SIG-M5 (cell line): ENCODE measurements around the gene SYTL1.

Experiments
- DNase-seq: peaks from one replicate; lab custom pipeline; 2025; lab: John Stamatoyannopoulos, UW

Gene SYTL1

GRCh38 chr1:27341525-27342252 lies at the start of gene SYTL1:
Gene SYTL1, plus strand, starts transcription at chr1:27342022. Its CDS starts 3,313 bp downstream, at chr1:27345335.
- DNase-seq, result peak; percentile 41

- DNase-seq, result no peak
Observed at GRCh38 chr1:27292106-27292505, 49.7 kb upstream of the SYTL1 start.

GRCh38 chr1:27293915-27294314 lies 47.9 kb upstream of the SYTL1 start:
- no peak for DNase-seq

GRCh38 chr1:27296773-27297291 lies 45.0 kb upstream of the SYTL1 start:
- no peak for DNase-seq

- no peak for DNase-seq
Observed at GRCh38 chr1:27297903-27298302, 43.9 kb upstream of the SYTL1 start.

DNA sequence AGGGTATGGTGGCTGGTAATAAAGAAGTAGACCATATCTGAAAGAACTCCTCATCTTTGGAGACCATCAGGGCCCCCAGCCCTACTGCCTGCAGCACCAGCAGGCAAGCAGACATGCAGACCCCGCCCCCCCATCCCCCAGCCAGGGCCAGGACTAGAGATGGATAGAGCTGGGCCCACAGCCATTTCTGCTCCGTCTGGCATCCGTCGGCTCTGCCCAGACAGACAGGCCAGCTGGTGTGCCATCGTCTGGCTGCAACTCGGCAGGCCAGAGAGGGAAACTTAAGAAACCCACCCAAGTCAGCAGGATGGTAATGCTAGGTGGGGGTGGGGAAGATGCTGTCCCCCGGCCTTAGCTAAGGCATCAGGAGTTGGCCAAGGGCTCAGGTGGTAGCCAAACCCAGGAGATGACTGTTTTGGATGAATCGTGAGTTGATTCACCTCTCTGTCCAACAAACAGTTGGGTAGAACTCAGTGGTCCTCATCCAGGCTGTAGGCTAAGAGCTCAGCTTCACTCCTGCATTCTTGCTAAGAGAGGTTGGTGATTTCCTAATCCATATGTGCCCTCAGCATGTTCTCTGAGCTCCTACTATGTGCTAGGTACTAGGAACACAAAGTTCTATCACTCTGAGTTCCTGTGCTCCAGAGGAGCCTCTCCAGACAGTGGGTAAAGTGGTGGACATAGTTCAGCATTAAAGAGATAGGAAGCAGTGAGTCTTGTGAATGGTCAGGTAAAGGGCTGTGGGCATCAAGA lies 43.0 kb upstream of the SYTL1 start:
- DNase-seq, result no peak

DNA sequence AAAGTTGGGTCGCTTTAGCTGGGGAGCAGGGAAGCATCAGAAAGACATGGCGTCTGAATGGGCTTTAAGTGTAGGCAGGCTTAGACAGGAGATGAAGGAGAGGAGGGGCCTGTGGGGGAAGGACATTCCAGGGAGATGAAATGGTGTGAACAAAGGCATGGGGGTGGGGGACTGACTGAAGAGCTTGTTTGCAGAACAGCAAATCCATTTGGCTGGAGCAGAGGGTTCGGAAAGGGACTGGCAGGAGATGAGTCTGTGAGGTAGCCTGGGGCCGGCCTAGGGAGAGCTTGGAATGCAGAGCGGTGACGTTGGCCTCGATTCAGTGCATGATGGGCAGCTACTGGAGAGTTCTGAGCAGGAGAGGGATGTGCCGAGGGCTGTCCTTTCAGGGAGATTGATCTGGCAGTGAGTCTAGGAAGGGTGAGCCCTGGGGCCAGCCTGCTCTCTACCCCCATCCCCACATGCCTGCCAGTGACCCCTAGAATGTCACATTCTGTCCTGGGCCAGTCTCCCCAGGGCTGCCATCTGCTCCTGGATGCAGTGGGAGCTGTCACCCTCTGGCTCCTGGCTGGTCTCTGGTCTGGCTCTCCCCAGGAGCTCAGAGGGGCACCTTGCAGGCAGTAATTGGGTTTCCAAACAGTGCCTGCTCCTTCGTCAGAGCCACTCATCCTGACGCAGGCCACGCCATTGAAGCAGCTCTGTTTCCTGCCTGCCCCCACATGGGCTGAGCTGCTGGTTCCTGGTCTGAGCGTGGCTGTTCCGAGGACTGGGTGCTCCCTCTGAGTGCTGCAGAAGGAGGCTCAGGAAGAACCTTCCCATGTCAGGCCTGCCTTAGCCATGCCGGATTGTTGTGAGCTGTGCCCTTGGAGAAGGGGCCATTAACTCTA lies 42.2 kb upstream of the SYTL1 start:
- no peak for DNase-seq

DNA sequence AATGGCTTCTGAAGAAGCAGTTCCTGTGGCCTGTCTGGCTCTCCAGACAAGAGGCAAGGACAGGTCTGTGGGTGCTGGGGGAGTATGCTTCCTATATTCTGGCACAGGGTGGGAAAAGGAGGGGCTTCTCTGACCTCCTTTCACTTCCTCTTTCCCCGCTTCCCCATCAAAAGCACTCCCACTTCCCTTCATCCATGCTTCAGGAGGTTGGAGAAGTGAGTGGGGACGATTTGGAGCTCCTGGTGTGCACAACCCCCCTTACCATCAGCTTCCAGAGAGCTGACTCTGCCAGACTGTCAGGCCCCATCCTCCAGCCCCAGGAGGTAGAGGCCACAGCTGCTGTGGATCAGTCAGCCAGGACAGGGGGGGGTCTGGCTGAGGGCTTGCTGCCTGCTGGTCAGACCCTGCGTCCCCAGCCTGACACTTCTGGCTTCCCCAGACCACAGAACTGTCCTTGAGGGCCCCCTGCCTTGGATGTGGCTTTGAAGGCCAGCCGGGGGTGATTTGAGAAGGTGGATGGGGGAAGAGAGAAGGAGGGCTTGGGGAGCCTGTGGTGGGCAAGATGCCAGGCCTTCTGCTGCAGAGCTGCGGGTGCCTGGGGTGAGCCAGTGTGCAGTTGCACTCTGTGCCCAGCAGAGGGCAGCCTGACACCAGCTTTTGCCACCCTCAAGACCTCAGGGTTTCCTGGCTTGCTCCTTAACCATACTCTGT lies 41.3 kb upstream of the SYTL1 start:
- peak; percentile 24 for DNase-seq

DNA sequence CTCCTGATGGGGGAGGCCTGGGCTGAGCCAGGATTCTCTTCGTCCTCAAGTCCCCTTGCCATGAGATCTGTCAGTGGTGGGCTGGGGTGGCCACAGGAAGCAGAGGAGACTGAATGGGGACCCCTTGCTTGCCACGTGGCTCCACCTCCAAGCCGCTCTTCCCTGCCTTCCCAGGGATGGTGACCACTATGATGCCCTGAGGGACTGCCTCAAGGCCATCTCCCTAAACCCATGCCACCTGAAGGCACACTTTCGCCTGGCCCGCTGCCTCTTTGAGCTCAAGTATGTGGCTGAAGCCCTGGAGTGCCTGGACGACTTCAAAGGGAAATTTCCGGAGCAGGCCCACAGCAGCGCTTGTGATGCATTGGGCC lies 40.8 kb upstream of the SYTL1 start:
- no peak for DNase-seq

- DNase-seq, result no peak
Observed at GRCh38 chr1:27301582-27302199, 40.1 kb upstream of the SYTL1 start.

DNA sequence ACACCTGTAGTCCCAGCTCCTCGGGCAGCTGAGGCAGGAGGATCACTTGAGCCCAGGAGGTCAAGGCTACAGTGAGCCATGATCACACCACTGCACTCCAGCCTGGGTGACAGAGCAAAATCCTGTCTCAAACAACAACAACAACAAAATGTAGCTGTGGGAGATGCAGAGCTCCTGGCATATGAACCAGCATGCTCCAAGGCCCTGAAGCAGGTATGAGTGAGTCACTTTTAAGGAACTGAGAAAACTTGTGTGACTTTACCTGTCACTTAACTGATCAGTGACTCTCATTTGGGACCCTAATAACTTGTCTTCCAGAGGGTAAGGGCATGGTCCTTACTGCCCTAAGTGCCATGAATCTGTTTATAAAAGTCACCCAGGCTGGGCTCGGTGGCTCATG lies 39.2 kb upstream of the SYTL1 start:
- no peak for DNase-seq

DNA sequence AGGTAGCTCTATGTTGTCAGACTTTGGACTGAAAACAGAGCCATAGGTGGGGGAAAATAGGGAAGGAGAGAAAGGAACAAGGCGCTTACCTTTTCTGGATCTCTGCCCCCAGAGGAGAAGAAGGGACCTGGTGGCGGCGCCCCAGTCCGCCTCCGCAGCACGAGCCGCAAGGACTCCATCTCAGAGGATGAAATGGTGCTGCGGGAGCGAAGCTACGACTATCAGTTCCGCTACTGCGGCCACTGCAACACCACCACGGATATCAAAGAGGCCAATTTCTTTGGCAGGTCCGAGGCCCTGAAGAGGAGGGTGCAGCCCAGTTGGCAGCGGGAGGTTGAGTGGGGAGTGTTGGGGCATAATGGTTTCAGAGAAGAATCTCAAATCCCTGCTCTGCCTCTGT lies 38.3 kb upstream of the SYTL1 start:
- no peak for DNase-seq

- no peak for DNase-seq
Observed at GRCh38 chr1:27306071-27306470, 35.8 kb upstream of the SYTL1 start.

- no peak for DNase-seq
Observed at GRCh38 chr1:27306892-27307761, 34.7 kb upstream of the SYTL1 start.

DNA sequence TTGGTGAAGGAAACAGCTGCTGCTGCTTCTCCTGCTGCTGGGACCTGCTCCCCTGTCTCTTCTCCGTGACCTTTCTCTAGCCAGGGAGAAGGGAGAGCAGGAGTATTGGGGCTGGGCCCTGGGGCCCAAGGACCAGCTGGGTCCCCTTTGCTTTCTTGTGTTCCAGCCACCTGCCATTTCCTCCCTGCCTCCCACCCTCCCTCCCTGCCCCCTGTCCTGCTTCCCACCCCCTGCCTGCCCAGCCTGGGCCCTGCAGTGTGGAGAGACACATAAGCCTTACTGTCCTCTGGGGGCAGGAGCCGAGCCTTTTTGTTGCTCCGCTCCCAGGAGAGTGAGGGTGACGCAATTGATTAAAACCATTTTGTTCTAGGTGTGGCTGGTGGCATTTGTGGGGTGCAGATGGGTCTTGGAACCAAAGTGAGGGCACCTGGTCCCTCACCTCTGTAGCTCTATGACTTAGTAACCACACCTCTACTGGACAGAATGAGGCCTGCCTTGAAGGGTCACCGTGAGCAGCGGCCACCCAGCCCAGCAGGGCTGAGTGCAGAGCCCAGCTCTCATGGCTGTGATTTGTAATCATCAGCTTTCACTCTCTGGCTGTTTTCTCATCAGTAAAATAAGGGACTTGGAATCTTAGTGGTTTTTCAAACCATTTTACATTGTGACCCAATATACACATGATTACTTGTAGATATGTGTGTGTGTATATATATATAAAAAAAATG lies 33.8 kb upstream of the SYTL1 start:
- DNase-seq, result no peak

GRCh38 chr1:27314169-27314568 lies 27.7 kb upstream of the SYTL1 start:
- no peak for DNase-seq

GRCh38 chr1:27314737-27315136 lies 27.1 kb upstream of the SYTL1 start:
- no peak for DNase-seq

DNA sequence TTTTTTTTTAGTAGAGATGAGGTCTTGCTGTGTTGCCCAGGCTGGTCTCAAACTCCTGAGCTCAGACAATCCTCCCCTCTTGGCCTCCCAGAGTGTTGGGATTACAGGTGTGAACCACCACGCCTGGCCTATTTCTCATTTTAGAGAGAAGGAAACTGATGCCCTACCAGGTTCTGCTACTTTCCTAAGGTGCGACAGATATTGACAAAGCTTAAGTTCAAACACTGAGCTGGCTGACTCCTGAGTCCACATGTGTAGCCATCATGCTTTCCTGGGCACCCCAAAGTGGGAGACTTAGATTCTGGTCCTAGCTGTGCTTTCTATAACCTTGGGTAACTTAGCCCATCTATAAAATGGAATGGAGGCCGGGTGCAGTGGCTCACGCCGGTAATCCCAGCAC lies 25.0 kb upstream of the SYTL1 start:
- no peak for DNase-seq

DNA sequence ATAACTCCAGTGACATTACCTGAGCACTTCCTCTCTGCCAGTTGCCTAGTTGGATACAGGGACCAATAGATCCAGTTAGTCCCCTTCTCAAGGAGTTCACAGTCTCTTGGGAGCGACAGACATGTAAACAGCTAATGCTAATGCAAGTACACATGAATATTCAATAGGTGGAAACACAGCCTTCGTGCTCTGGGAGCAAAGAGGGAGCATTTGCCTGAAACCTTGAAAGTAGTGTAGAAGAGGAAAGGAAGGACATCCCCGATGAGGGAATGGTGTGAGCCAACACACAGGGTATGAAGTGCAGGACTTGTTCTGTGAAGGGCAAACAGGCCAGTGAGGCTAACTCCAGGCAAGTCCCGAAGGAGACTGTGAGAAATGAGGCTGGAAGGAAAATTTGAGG lies 23.7 kb upstream of the SYTL1 start:
- no peak for DNase-seq

DNA sequence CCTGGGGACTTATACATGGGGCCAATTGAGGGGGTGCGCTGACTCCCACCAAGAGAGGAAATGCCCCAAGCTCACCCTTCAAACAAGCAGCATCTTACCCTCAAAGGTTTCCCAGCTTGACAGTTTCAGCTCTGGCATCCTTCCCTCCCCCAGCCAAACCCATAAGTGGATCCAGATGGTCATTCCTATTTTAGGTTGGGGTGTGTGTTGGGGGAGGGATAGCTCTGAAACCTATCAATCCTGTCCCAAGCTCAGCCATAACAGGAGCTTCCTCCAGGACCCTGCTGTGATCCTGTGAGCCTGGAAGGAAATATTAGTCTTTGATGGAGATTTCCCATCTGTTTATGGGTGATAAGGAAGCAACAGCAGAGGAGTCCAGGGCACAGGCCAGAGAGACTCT lies 23.2 kb upstream of the SYTL1 start:
- DNase-seq, result no peak
